Suppressor macrophage treated with lipopolysaccharide for 4 hours (primary cell): Measurements from ENCODE around the gene TRIM58.

ENCODE experiments used
- DNase-seq: peaks from one replicate; pipeline ENCODE4 v3.0.0-alpha.2; 2020

TRIM58 gene, protein sequence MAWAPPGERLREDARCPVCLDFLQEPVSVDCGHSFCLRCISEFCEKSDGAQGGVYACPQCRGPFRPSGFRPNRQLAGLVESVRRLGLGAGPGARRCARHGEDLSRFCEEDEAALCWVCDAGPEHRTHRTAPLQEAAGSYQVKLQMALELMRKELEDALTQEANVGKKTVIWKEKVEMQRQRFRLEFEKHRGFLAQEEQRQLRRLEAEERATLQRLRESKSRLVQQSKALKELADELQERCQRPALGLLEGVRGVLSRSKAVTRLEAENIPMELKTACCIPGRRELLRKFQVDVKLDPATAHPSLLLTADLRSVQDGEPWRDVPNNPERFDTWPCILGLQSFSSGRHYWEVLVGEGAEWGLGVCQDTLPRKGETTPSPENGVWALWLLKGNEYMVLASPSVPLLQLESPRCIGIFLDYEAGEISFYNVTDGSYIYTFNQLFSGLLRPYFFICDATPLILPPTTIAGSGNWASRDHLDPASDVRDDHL

DNA sequence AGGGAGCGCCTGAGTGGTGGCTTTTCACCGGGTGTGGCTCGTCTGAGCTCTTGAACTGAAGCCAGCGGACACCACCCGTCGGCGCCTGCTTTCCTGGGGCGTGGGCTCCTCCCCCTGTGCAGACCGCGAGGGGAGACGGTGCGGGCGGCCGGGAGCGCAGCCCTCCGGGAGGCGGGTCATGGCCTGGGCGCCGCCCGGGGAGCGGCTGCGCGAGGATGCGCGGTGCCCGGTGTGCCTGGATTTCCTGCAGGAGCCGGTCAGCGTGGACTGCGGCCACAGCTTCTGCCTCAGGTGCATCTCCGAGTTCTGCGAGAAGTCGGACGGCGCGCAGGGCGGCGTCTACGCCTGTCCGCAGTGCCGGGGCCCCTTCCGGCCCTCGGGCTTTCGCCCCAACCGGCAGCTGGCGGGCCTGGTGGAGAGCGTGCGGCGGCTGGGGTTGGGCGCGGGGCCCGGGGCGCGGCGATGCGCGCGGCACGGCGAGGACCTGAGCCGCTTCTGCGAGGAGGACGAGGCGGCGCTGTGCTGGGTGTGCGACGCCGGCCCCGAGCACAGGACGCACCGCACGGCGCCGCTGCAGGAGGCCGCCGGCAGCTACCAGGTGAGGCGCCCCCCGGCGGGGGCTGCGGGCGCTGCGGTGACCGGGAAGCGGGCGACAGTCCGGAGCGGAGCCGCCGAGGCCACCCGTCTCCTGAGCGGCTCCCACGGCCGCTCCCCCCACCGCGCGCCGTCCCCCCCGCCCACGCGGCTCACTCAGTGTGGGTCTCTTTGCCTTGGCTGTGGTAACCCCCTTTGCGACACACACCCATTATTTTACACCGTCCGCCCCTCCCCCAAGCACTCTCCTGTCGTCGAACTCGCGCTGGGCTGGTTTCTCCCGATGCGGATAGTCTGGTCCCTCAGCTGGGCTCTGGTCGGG is at the start of gene TRIM58:
TSS of gene TRIM58 (plus strand) at position 119 of the 916 bp plus-strand sequence. CDS start at position 179, 60 bp downstream.
- DNase-seq = peak; percentile 39

DNA sequence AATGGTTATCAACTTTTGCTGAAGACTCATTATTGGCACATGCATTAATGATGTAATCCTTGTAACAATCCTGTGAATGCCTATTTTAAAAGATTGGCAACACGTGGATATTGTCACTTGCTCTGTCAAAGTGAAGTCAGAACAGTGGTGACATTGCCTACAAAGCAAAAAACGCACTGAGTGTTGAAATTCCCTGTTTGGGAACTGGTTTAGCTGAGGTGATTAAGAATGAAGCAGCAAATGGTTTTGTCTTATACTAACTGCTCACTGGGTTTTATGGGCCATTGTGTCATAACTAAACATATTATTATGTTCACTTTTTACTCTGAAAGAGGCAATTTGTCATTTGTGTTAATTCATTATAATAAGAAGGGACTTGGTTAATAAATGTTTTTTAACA is 44.4 kb upstream of the TRIM58 start:
- DNase-seq = no peak

DNA sequence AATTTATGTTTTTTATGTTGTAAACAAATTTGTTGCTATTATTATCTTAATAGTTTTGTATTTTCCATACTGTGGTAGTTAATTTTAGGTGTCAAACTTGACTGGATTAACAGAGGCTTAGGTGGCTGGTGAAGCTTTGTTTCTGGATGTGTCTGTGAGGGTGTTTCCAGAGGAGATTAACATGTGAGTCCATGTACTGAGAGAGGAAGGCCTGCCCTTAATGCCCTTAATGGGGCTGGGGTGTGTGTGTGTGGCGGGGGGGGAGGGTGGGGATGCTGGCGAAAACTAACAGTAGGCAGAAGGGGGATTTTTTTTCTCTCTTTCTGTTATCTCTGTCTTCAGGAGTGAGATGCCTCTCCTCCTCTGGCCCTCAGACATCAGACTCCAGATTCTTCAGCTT is 34.9 kb upstream of the TRIM58 start:
- DNase-seq = no peak

DNA sequence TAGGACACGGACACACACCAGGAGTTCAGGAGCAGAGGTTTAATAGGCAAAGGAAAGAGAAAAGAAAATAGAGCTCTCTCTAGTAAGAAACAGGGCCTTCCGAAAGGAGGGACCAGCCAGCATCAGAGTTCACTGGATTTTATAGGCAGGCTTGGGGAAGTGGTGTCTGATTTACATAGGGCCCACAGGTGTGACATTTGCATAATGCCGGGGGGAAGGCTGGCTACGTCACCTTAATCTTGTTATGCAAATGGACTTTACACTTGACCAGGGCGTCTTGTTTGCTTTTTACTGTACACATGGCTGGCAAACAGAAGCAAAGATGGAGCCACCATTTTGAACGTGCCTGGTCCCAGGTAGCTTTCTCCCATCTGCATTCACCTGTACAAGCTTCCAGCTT is 33.0 kb upstream of the TRIM58 start, which contains the start of gene OR14A16:
TSS of gene OR14A16 (minus strand) at position 97 of the 400 bp plus-strand sequence. CDS start 8,390 bp downstream, outside the sequence.
- DNase-seq = no peak

DNA sequence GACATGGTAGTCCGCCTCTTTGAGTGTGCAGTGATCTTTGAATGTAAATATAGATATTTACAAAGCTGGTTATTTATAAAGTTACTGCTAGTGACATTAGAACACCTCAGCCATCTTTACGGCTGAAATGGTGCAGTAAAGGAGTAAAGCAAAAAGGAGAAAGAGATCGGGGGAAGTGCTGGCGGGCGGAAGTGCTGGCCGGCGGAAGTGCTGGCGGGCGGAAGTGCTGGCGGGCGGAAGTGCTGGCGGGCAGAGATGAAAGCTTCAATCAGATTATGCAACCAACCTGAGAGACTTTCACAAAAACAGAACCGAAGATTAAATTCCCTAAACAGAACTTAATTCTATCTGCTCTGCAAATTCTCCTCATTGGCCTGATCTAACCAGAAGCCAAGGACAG is 31.6 kb upstream of the TRIM58 start:
- DNase-seq = no peak

DNA sequence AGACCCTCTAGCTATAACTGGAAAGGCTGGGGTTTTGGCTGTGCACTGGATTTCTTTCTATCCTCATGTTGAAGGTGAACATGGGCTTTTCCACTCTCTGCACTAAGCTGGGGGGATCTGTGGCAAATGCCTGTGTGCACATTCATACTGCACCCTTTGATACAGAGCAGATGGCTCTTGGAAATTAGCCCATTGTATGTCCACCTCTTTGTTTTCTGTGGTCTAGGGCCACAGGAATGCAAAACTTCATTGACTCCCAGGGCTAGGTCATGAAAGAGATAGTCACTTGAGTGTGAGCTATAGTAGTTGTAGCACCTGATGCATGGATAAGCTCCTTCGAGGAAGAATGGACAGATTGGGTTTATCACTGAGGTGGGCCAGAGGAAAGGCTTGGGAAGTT is 27.3 kb upstream of the TRIM58 start:
- DNase-seq = no peak

DNA sequence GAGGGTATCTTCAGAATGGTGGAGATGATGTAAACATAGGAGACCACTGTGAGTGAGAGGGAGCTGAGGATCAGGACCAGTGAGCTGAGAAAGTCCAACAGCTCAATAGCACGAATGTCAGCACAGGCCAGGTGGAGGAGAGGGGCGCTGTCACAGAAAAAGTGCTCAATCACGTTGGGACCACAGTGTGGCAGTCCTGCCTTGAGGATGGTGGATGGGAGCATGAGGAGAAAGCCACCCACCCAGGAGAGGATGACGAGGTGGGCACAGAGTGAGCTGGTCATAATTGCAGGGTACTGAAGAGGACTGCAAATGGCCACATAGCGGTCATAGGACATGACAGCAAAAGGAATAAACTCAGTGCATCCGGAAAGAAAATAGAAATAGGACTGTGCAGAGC is 23.4 kb upstream of the TRIM58 start:
- no peak for DNase-seq

DNA sequence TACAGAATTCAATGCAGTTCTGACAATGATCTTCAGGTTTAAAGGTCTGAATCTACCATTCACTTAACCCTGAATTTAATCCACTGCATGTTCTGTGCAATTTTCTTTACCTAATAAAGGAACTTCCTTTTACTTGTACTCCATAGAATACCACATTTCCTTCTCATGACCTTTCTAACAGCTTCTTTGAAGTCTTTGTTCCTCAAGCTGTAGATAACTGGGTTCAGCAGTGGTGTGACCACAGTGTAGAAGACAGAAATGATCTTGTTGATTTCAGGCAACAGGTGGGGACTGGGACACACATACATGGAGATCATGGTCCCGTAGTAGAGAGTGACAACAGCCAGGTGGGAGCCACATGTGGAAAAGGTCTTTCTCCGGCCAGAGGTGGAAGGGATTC is 16.2 kb upstream of the TRIM58 start:
- no peak for DNase-seq

DNA sequence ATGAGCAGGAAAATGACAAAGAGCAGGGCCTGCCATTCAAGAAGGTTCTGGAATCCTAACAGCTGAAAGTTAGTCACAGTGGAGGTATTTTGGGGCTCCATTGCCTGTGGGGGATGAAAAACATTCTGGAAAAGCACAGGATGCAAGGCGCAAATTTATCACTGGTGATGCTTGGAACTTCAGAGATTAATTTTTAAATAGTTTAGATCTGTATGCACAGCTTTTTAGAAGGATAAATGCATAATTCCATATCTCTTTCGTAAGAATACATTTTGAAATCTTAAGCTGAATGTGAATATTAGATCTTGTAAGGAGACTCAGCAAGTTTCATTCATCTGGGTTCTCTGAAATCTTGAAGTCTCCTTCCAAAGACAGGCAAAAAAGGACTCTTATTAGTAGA is 15.2 kb upstream of the TRIM58 start, which contains the start of gene OR11L1:
TSS of gene OR11L1 (minus strand) at position 101 of the 400 bp plus-strand sequence. CDS start at position 101, 0 bp downstream.
- DNase-seq = no peak

DNA sequence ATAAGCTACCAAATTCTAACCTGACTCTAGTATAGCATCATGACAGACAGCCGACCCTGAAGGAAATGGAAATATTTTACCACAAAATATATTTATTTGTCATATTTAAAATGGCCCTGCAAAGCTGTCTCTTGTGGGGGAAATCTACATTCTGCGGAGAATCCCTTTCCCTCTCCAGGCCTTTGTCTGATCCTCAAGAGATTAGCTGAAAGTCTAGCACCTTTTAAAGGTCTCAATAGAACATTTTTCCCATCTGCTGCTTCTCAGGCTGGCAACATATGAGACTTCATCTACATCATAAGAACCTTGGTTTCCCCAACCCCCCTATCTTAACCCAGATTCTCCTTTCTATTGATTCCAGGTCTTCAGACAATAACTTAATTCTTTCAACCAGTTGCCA is 13.6 kb upstream of the TRIM58 start:
- no peak for DNase-seq

DNA sequence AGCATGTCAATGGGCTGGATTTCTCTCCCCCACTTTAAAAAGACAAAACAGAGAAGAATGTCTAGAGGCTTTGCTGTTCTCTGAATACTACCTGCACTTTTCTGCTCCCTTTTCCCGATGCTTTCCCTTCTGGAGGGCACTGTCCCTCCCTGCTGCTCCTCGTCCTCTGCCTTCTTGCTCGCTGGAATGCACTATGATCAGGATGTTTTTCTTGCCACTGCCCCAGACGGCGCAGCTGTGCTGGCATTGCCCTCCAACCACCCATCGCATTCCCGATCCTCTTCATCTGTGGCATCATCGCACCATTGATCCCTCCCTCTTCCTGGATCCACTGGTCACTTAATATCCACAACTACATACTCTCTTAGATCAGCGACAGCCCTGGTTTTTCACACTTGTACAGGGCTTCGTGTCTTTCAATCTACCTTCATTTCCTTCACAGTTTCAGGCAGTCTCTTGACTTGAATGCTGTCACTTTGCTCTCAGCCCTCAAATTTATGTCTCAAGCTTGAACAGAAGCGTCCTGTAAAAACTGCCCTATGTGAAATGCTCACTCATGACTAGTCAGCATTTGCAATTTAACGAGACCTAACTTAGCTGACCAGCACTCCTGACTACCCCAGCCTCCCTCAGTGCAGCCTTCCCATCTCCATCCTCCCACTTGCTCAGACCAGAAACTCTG is 11.8 kb upstream of the TRIM58 start:
- no peak for DNase-seq

DNA sequence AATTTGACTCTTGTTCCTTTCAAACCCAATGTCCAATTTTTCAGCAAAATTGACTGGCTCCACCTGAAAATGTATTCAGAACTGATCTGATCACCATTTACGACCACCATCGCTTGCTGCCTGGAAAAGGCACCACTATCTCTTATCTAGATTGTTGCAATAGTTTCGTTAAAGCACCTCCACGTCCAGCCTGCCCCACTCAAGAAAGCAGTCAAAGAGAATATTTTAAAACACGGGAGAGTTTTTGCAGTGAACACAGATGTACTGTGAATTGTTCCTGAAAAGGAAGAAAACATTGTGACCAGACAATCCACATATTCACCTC is 11.3 kb upstream of the TRIM58 start:
- DNase-seq = no peak

DNA sequence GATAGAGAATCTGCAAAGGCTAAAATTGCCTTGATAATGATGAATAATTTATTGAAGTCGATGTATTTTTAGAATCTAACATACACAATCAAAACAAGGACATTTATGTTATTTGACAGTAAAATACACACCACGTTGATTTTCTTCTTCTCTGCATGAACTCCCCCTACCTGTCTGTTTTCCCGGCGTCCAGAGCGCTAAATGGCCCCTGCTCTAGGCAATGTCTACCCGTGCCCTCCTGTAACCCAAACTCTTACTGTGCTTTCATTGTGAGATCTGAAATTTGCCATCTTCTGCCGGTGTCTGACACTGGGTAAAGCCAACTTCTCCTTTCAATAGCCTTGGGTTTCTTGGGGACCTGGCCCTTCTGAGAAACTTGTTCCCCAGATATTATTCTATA is 8.6 kb upstream of the TRIM58 start:
- no peak for DNase-seq

DNA sequence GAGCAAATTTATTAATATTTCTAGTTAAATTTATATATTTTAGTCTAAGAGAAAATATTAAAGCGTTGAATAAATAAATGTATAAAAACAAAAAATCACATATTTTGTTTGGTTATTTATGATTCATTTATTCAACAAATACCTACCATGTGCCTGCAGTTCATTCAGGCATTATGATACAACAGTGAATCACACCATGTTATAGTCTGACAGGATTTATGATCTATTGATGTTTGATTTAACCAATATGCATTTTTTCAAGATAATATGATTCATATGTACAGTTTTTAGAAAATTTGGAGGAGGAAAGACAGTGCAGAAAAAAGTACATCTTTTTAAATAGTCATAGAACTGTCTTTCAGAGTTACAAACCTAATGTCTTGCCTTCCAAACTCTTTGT is 7.4 kb upstream of the TRIM58 start:
- no peak for DNase-seq

DNA sequence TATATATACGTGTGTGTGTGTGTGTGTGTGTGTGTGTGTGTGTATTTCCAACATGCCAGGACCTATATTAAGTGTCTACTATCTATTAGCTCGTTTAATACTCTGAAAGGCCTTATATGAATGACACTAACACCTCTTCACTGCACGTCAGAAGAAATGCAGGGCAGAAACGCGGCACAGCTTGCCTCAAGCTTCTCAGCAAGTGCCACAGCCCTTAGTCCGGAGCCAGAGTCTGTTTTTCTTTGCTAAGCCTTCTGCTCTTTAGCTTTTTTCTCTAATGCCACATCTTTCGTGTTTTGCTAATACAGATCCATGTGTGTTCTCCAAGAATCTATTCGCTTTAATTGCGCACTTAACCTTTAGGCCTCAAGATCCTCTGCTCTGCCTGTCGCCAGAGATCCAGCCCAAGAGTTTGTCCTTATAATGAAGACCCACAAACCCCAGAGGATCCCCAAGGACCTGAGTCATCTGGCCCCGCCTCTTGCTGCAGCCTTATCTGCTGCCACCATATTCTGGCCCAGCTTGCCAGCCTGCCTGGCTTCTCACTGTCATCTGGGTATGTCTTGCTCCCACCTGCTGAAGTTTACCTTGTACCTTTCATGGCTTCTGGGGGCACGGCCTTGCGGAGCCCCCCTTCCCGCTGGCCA is 2.0 kb upstream of the TRIM58 start:
- no peak for DNase-seq

DNA sequence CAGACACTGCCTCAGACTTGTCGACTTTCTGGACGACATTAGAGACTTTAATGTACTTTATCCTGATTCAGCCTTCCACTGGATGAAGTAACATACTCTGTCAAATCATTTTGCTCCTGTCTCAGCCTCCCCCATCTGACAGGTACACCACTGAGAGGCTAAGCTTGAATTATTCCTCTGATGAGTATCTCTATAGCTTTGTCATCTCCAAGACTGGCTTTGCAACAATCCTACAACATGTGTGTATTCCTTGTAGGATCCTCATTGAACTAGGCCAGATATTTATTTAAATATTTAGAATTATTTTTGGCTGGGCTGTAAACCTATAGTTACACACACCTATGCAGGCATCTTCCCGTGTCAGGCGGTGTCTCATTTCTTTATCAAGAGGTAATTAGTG is 1.1 kb upstream of the TRIM58 start:
- no peak for DNase-seq

DNA sequence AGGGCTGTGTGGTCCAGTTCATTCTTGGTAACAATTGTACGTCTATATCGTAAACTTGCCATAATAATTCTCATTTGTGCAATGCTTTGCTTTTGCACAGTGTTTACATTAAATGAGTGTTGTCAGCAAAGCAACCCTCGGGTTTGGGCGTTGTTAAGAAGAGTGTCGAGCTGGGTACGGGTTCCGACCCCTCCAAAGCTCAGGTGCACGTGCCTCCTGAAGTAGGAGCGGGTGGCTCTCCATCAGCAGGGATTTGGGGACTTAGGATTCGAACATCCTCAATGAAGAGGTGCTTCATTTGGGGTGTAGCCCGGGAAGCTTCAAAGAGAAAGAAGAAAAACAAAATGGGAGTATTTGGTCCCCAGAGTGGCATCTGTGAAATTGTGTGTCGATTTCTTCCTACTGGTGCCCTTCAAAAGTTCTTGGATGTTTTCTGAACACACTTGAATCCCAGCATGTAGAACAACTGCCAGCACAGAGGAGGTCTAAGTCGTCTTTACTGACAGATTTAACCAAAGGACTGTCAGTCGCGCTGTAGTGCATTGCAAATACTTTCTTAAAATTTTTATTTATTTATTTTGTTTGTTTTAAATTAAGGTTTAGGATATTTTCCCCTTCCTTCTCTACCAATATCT is 1.1 kb downstream of the TRIM58 start:
- peak; percentile 1 for DNase-seq

DNA sequence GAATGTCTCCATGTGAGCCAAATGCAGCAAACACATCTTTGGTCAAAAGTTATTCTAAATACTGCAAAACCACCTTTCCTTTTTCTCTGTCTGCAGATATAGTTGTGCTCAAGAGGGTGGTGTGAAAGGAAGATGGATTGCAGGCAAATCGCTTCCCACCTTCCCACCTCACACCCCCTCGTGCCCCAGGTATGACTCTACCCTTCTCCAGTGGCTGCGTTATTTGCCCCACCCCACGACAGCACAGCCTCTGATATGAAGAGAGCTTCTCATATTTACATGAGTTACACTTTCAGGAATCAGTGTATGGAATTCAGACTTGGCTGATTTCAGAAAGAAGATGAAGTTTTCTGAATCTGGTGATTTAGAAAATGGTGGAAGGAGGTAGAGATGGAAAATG is 5.8 kb downstream of the TRIM58 start:
- no peak for DNase-seq

DNA sequence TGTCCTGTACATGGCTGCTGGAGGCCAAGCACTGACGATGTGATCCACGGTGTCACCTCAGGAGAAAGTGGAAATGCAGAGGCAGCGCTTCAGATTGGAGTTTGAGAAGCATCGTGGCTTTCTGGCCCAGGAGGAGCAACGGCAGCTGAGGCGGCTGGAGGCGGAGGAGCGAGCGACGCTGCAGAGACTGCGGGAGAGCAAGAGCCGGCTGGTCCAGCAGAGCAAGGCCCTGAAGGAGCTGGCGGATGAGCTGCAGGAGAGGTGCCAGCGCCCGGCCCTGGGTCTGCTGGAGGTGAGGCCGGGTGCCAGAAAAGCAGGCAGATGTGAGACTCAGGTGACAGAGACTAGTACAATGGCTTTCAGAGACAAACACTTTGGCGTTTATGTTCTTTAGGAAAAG is 7.7 kb downstream of the TRIM58 start:
- no peak for DNase-seq

DNA sequence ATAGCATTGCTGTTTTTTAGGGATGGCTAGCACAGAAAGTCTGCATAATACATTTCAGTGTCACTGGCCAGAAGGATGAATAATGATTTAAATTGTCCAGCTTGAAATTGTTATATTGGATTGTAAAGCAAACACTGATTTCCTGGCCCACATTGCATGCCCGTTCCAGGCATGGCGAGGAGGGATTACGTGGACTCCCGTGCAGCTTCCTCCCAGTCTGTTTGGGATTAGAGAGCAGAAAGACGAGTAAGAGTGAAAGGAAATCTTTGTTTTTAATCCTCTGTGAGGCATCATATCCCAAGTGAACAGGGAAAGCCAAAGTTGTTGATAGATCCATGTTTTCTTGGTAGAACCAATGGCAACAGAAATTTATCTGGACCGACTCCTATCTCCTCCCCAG is 8.4 kb downstream of the TRIM58 start:
- no peak for DNase-seq

DNA sequence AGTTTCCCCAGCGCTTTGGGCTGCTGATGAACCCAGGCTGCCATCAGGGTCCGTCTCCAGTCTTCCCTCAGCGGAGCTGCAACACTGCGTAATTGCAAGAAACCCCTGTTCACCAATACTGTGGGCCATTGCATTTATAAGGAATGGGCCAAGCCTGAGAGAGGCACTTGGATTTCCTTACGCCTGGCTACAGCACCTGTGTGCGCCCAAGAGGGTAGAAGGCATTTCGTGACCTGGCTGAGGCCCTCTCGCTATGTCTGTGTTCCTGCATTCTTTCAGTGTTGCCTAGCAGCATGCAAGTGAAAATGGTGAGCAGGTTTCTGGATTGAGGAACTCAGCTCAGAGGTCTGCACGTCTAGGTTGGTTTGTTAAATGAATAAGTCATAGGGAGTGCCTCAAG is 26.4 kb downstream of the TRIM58 start:
- DNase-seq = no peak

DNA sequence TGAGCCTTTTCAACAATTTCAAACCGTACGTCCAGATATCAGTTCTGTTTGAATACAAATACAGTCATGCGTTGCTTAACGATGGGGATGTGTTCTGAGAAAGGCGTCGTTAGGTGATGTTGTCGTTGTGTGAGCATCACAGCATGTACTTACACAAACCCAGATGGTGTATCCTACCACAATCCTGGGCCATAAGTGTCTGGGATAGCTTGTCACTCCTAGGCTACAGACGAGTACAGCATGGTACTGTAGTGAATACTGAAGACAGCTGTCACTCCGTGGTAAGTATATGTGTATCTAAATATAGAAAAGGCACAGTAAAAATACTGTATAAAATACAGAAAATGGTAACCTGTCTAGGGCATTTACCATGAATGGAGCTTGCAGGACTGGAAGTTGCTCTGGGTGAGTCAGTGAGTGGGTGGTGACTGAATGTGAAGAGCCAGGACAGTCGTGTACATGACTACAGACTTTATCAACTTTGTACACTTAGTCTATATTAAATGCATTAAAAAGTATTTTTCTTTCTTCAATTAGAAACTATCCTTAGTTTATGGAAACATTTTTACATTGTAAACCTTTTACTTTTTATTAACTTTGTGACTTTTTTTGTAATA is 27.9 kb downstream of the TRIM58 start:
- peak; percentile 22 for DNase-seq
